OCI-LY7 (cell line): Measurements from ENCODE around the gene STAT1. TPM values are rescaled to one million over a fixed set of nuclear protein-coding genes. Genes with fewer than 3 reads are reported as not detected.

Experiments
- BruUV-seq: library from RNA; stranded (reverse); fragments of 400-500 nt; replicated peaks from 2 replicates; lab custom pipeline; 2021; lab: Mats Ljungman, UMichigan
- CTCF ChIA-PET: fragments of 300-600 bp; sonication (Branson Sonifier 250); formaldehyde crosslinking; loops from one replicate; lab custom pipeline; 2022; ENCODE audit warnings: antibody characterized with exemption; ENCODE audit not compliant: unreplicated experiment; lab: Charles Lee
- POLR2A ChIA-PET: fragments of 300-600 bp; sonication (Branson Sonifier 250); formaldehyde crosslinking; loops from one replicate; lab custom pipeline; 2022; ENCODE audit warnings: antibody characterized with exemption; lab: Charles Lee
- DNase-seq: peaks from one replicate; pipeline ENCODE4 v3.0.0-alpha.2; 2015; ENCODE audit warnings: low spot score
- H2AFZ ChIP-seq: fragments of 200-600 bp; sonication (generic), shearing (Covaris generic); 2 replicates; pipeline ENCODE4 v1.6.1; 2014; ENCODE audit warnings: mild to moderate bottlenecking, antibody characterized with exemption, low read length, moderate library complexity
- H3K27ac ChIP-seq: fragments of 200-600 bp; sonication (generic); 2 replicates; pipeline ENCODE4 v1.5.1; 2014; ENCODE audit warnings: mixed run types, low read depth, mild to moderate bottlenecking, moderate library complexity, low read length, inconsistent platforms; ENCODE audit not compliant: poor library complexity, severe bottlenecking
- H3K36me3 ChIP-seq: fragments of 200-600 bp; sonication (generic); 2 replicates; pipeline ENCODE4 v1.6.1; 2014; ENCODE audit warnings: mild to moderate bottlenecking, antibody characterized with exemption, low read length, moderate library complexity, mixed read lengths; ENCODE audit not compliant: insufficient read depth
- H3K4me1 ChIP-seq: fragments of 200-600 bp; sonication (generic); 2 replicates; pipeline ENCODE4 v1.5.1; 2014; ENCODE audit warnings: mild to moderate bottlenecking, low read length; ENCODE audit not compliant: insufficient read depth, poor library complexity, severe bottlenecking
- H3K4me2 ChIP-seq: fragments of 200-600 bp; sonication (generic); 2 replicates; pipeline ENCODE4 v1.6.1; 2014; ENCODE audit warnings: mild to moderate bottlenecking, low read length
- H3K4me3 ChIP-seq: fragments of 200-600 bp; sonication (generic); 2 replicates; pipeline ENCODE4 v1.5.1; 2014; ENCODE audit warnings: mild to moderate bottlenecking, low read depth, low read length; ENCODE audit not compliant: poor library complexity, severe bottlenecking
- H3K79me2 ChIP-seq: fragments of 200-600 bp; sonication (generic); 2 replicates; pipeline ENCODE4 v1.6.1; 2016; ENCODE audit warnings: low read depth, mild to moderate bottlenecking, low read length, moderate library complexity, mixed read lengths; ENCODE audit not compliant: insufficient read depth
- H3K9me2 ChIP-seq: fragments of 200-600 bp; sonication (generic); 2 replicates; pipeline ENCODE4 v1.6.1; 2016; ENCODE audit warnings: mild to moderate bottlenecking, low read length, mixed read lengths; ENCODE audit not compliant: insufficient read depth
- H3K9me3 ChIP-seq: fragments of 200-600 bp; sonication (generic); 2 replicates; pipeline ENCODE4 v1.6.1; 2014; ENCODE audit warnings: mild to moderate bottlenecking, mixed run types, low read length, mixed read lengths
- H4K20me1 ChIP-seq: fragments of 200-600 bp; sonication (generic); 2 replicates; pipeline ENCODE4 v1.6.1; 2014; ENCODE audit warnings: mild to moderate bottlenecking, antibody characterized with exemption, low read length, moderate library complexity, mixed read lengths; ENCODE audit not compliant: insufficient read depth
- CTCF ChIP-seq: fragments of 200-600 bp; sonication (generic); conservative IDR thresholded peaks from 2 replicates; pipeline ENCODE4 v1.5.1; 2014; ENCODE audit warnings: mild to moderate bottlenecking, antibody characterized with exemption, low read length, moderate library complexity, mixed read lengths
- EZH2phosphoT487 ChIP-seq: fragments of 200-600 bp; sonication (generic); IDR thresholded peaks from 2 replicates; pipeline ENCODE4 v1.6.1; 2018; ENCODE audit warnings: low read depth, borderline replicate concordance, mild to moderate bottlenecking, mixed run types, antibody characterized with exemption, low read length, moderate library complexity, mixed read lengths
- intact Hi-C: fragments of 100-400 bp; cut with micrococcal nuclease; formaldehyde crosslinking; loops from one replicate; pipeline ENCODE4 v1.10.0; 2022; ENCODE audit not compliant: unreplicated experiment
- total RNA-seq, 2 experiments: library from RNA; depleted of rRNA in 1 of 2; stranded (reverse); fragments of >200 nt in 1 of 2; shearing (Covaris generic) in 1 of 2; gene quantifications; 2 replicates each; pipeline ENCODE4 v1.2.3, GENCODE V29; 2014 to 2022

STAT1 gene
- total RNA-seq, 2 experiments from 2014 or later = 23.0 to 23.1 TPM

- CTCF ChIA-PET = no interaction called here
- no peak overlapping the region for H3K4me3 ChIP-seq
- intact Hi-C loops = no loop called here
- no peak for DNase-seq
- peaks cover 67% of the 10 kb centered on the region for H3K36me3 ChIP-seq
- H3K9me2 ChIP-seq = no peaks in the 10 kb centered on the region
- H2AFZ ChIP-seq = no peak overlapping the region
- TF ChIP-seq EZH2phosphoT487 = no peak
- TF ChIP-seq CTCF = no peak
- H3K4me2 ChIP-seq = no peak overlapping the region
- H3K27ac ChIP-seq = no peak overlapping the region
- H3K9me3 ChIP-seq = no peaks in the 10 kb centered on the region
- H4K20me1 ChIP-seq = no peaks in the 10 kb centered on the region
- no peaks in the 10 kb centered on the region for H3K79me2 ChIP-seq
- no peaks in the 10 kb centered on the region for H3K4me1 ChIP-seq
- no TSS peak for BruUV-seq
- POLR2A ChIA-PET = interaction anchor here (0.7 kb wide), 2 partner anchors 43 to 46 kb away, joined by 3 to 4 read pairs; no protein-coding TSS in a partner anchor
Observed at GRCh38 chr2:190929919-190930318, 84.1 kb downstream of the STAT1 start.

- Histone ChIP-seq H3K9me3 (no peaks in the 10 kb centered on the region), H3K9me2 (no peaks in the 10 kb centered on the region), H3K36me3 (peaks cover 85% of the 10 kb centered on the region), H3K4me1 (no peaks in the 10 kb centered on the region), H3K27ac (no peak overlapping the region), H3K4me2 (no peak overlapping the region), H4K20me1 (no peaks in the 10 kb centered on the region), H2AFZ (no peak overlapping the region), H3K79me2 (no peaks in the 10 kb centered on the region), H3K4me3 (no peak overlapping the region)
- no TSS peak for BruUV-seq
- DNase-seq = no peak
- POLR2A ChIA-PET = no interaction called here
- intact Hi-C loops = no loop called here
- CTCF ChIA-PET = no interaction called here
- TF ChIP-seq CTCF = no peak
- no peak for TF ChIP-seq EZH2phosphoT487
Observed at GRCh38 chr2:190927301-190927700, 86.7 kb downstream of the STAT1 start.

- H3K4me2 ChIP-seq = no peak overlapping the region
- no peak overlapping the region for H3K27ac ChIP-seq
- DNase-seq = no peak
- H3K4me1 ChIP-seq = no peaks in the 10 kb centered on the region
- TF ChIP-seq EZH2phosphoT487 (no peak), CTCF (no peak)
- intact Hi-C loops = no loop called here
- H3K4me3 ChIP-seq = no peak overlapping the region
- no peaks in the 10 kb centered on the region for H3K9me2 ChIP-seq
- H2AFZ ChIP-seq = no peak overlapping the region
- peaks cover 90% of the 10 kb centered on the region for H3K36me3 ChIP-seq
- H3K9me3 ChIP-seq = no peaks in the 10 kb centered on the region
- CTCF ChIA-PET = no interaction called here
- H4K20me1 ChIP-seq = no peaks in the 10 kb centered on the region; the same call in 1 of the 2 replicates
- no peaks in the 10 kb centered on the region for H3K79me2 ChIP-seq
- no TSS peak for BruUV-seq
- POLR2A ChIA-PET = no interaction called here
Observed at GRCh38 chr2:190922376-190922775, 91.6 kb downstream of the STAT1 start.
